Body of pancreas (tissue), 4 donors: ENCODE data around the gene CCNL2.

Source experiments
- CTCF ChIP-seq, 7 experiments: fragments of 450-650 bp in 4 of 7; fragments of 200-600 bp in 3 of 7; sonication (generic) in 3 of 7; IDR thresholded peaks; one replicate each; pipeline ENCODE4 v1.5.1; 2016 to 2019; ENCODE audit warnings: antibody characterized with exemption in 7 of 7
- POLR2A ChIP-seq, 3 donors: fragments of 450-650 bp; IDR thresholded peaks; one replicate each; pipeline ENCODE4 v1.6.1; 2016; ENCODE audit warnings: antibody characterized with exemption in 3 of 3, mild to moderate bottlenecking in 2 of 3

- TF ChIP-seq CTCF (IDR thresholded peaks at IDR 0.05): no peak
- no peak for TF ChIP-seq POLR2A (IDR thresholded peaks at IDR 0.05)
Measured at GRCh38 chr1:1399872-1400575, 889 bp upstream of the CCNL2 start.
